Loucy (cell line): ENCODE measurements around the gene TTLL13.
A peak's percentile ranks its signal among the peaks of the same experiment; 100 is the strongest.

Experiments used
- H2AFZ ChIP-seq: fragments of 200-600 bp; sonication (generic); 2 replicates; pipeline ENCODE4 v1.6.0; 2016; ENCODE audit warnings: antibody characterized with exemption, mild to moderate bottlenecking, low read length, moderate library complexity
- H3F3A ChIP-seq: fragments of 200-600 bp; 2 replicates; pipeline ENCODE4 v1.6.0; 2016; ENCODE audit warnings: antibody characterized with exemption, low read depth, mild to moderate bottlenecking
- H3K27me3 ChIP-seq: fragments of 200-600 bp; sonication (generic); 2 replicates; pipeline ENCODE4 v1.6.1; 2014; ENCODE audit warnings: low read length, mild to moderate bottlenecking; ENCODE audit not compliant: insufficient read depth, poor library complexity, severe bottlenecking
- H3K36me3 ChIP-seq: fragments of 200-600 bp; sonication (generic); 2 replicates; pipeline ENCODE4 v1.6.1; 2016; ENCODE audit warnings: low read length; ENCODE audit not compliant: insufficient read depth
- H3K4me1 ChIP-seq: fragments of 200-600 bp; sonication (generic); 2 replicates; pipeline ENCODE4 v1.5.1; 2014; ENCODE audit warnings: low read length, mild to moderate bottlenecking; ENCODE audit not compliant: insufficient read depth, poor library complexity, severe bottlenecking
- H3K4me2 ChIP-seq: fragments of 200-600 bp; sonication (generic); 2 replicates; pipeline ENCODE4 v1.6.0; 2014; ENCODE audit warnings: antibody characterized with exemption, low read length, low read depth, mild to moderate bottlenecking; ENCODE audit not compliant: poor library complexity, severe bottlenecking
- H3K4me3 ChIP-seq: fragments of 200-600 bp; sonication (generic); 2 replicates; pipeline ENCODE4 v1.5.1; 2014; ENCODE audit warnings: low read length, mild to moderate bottlenecking, mixed read lengths; ENCODE audit not compliant: poor library complexity, severe bottlenecking
- H3K79me2 ChIP-seq: fragments of 200-600 bp; sonication (generic); 2 replicates; pipeline ENCODE4 v1.6.1; 2014; ENCODE audit warnings: low read length; ENCODE audit not compliant: insufficient read depth
- H3K9ac ChIP-seq: fragments of 200-600 bp; sonication (generic); 2 replicates; pipeline ENCODE4 v1.6.0; 2014; ENCODE audit warnings: mild to moderate bottlenecking, low read depth, low read length, moderate library complexity; ENCODE audit not compliant: poor library complexity, severe bottlenecking
- H3K9me2 ChIP-seq: fragments of 200-600 bp; sonication (generic); replicated peaks from 2 replicates; pipeline ENCODE4 v1.6.1; 2016; ENCODE audit warnings: low read depth, low read length, mixed read lengths
- H3K9me3 ChIP-seq: fragments of 200-600 bp; sonication (generic); 2 replicates; pipeline ENCODE4 v1.6.1; 2014; ENCODE audit warnings: mild to moderate bottlenecking, antibody characterized with exemption, low read length, low read depth; ENCODE audit not compliant: insufficient read depth
- H4K20me1 ChIP-seq: fragments of 200-600 bp; sonication (generic); 2 replicates; pipeline ENCODE4 v1.6.0; 2014; ENCODE audit warnings: antibody characterized with exemption, low read length, mild to moderate bottlenecking; ENCODE audit not compliant: insufficient read depth, poor library complexity, severe bottlenecking
- EZH2phosphoT487 ChIP-seq: fragments of 200-600 bp; IDR thresholded peaks from 2 replicates; pipeline ENCODE4 v1.6.1; 2018; ENCODE audit warnings: antibody characterized with exemption, mild to moderate bottlenecking, moderate library complexity, borderline replicate concordance
- TF ChIP-seq, protein P1 (sequence below): fragments of 200-600 bp; sonication (generic); conservative IDR thresholded peaks from 2 replicates; pipeline ENCODE4 v1.5.1; 2014; ENCODE audit warnings: mild to moderate bottlenecking, antibody characterized with exemption, low read length

TTLL13 gene

DNA sequence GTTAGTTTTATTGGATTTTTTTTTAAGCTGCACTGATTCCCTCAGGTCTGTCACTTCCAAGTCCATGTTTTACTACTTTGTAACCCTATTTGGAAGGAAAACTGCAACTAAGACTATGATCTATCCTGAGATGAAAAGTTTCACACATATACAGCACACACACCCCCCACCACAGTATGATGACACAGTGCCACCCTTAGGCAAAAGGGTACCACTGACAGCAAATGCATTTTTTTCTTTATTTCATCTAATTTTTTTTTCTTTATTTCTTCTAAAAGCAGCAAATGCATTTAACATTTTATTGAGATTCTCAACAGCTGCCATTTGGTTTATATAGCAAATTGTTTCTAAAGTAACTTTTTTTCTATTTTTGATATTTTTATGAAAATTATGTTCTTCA is 37.3 kb downstream of the TTLL13 start:
- Histone ChIP-seq H3K27me3 (no peaks in the 10 kb centered on the region), H2AFZ (no peak overlapping the region), H3K4me1 (no peaks in the 10 kb centered on the region), H3F3A (no peaks in the 10 kb centered on the region), H3K4me2 (no peak overlapping the region), H3K4me3 (no peak overlapping the region), H4K20me1 (no peaks in the 10 kb centered on the region), H3K9me2 (no peaks in the 10 kb centered on the region), H3K9me3 (no peaks in the 10 kb centered on the region), H3K9ac (no peak overlapping the region), H3K79me2 (no peaks in the 10 kb centered on the region), H3K36me3 (no peaks in the 10 kb centered on the region)
- TF ChIP-seq EZH2phosphoT487, result no peak
- TF ChIP-seq, protein P1, sequence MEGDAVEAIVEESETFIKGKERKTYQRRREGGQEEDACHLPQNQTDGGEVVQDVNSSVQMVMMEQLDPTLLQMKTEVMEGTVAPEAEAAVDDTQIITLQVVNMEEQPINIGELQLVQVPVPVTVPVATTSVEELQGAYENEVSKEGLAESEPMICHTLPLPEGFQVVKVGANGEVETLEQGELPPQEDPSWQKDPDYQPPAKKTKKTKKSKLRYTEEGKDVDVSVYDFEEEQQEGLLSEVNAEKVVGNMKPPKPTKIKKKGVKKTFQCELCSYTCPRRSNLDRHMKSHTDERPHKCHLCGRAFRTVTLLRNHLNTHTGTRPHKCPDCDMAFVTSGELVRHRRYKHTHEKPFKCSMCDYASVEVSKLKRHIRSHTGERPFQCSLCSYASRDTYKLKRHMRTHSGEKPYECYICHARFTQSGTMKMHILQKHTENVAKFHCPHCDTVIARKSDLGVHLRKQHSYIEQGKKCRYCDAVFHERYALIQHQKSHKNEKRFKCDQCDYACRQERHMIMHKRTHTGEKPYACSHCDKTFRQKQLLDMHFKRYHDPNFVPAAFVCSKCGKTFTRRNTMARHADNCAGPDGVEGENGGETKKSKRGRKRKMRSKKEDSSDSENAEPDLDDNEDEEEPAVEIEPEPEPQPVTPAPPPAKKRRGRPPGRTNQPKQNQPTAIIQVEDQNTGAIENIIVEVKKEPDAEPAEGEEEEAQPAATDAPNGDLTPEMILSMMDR, result peak; percentile 82

DNA sequence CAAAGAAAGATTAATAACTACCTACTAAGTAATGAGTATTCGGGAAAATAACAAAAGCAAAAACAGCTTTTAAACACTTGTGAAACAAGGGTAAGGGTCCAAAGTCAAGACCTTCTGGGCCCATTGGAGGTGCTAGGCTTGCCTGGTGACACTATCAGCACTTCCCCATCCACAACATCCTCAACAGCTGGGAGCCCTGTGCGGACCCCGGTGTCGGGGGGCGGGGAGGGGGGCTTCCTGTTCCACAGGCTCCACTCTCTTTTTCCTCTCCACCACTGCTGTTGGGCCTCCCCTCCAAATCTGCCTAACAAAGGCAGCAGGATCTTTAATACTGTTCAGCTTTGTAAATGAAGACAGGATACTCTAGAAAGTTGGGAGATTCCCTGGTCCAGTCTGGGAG is 37.7 kb downstream of the TTLL13 start:
- H4K20me1 ChIP-seq, result no peaks in the 10 kb centered on the region
- no peaks in the 10 kb centered on the region for H3K36me3 ChIP-seq
- no peaks in the 10 kb centered on the region for H3F3A ChIP-seq
- H3K4me1 ChIP-seq, result no peaks in the 10 kb centered on the region
- H3K4me3 ChIP-seq, result no peak overlapping the region
- no peaks in the 10 kb centered on the region for H3K9me3 ChIP-seq
- no peak overlapping the region for H3K4me2 ChIP-seq
- H3K27me3 ChIP-seq, result no peaks in the 10 kb centered on the region
- H3K9ac ChIP-seq, result no peak overlapping the region
- H3K79me2 ChIP-seq, result no peaks in the 10 kb centered on the region
- no peak overlapping the region for H2AFZ ChIP-seq
- no peak for TF ChIP-seq EZH2phosphoT487
- TF ChIP-seq, protein P1, result no peak
- no peaks in the 10 kb centered on the region for H3K9me2 ChIP-seq

DNA sequence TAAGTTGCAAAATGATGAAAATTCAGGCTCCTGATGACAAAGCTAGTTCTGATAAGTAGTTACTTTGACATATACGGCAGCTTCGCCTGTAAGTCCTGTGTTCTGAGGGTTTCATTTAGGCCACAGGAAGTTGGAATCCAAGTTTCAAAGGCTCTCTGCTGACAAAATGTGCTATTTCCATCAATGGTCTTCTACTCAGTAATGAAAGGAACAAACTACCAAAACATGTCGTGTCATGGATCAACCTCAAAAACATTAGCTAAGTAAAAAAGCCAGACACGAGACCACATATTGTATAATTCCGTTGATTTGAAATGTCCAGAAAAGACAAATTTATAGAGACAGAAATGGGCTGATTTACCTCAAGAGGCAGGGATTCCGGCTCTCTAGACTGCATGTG is 38.6 kb downstream of the TTLL13 start:
- H3K9me2 ChIP-seq, result no peaks in the 10 kb centered on the region

More for the DNA sequence above, 38.6 kb downstream of the TTLL13 start:
- Histone ChIP-seq H3K4me3 (no peak overlapping the region), H3F3A (no peaks in the 10 kb centered on the region), H3K36me3 (no peaks in the 10 kb centered on the region), H3K4me1 (peaks cover under 1% of the 10 kb centered on the region), H4K20me1 (no peaks in the 10 kb centered on the region), H3K9ac (no peak overlapping the region), H2AFZ (no peak overlapping the region), H3K9me3 (no peaks in the 10 kb centered on the region), H3K4me2 (no peak overlapping the region), H3K79me2 (no peaks in the 10 kb centered on the region), H3K27me3 (no peaks in the 10 kb centered on the region)
- TF ChIP-seq EZH2phosphoT487, result no peak
- TF ChIP-seq, protein P1, result no peak
